ENCODE results near the gene POLR1E. TPM values are rescaled to one million over a fixed set of nuclear protein-coding genes. Genes with fewer than 3 reads are reported as not detected.
A peak's percentile ranks its signal among the peaks of the same experiment; 100 is the strongest.
"Not testable (repeated sequence)": the region's sequence is repeated elsewhere in the genome, so short reads cannot be mapped to it uniquely, and the experiment has no call there.

The POLR1E gene
- total RNA-seq, 2 donors from 2014 or later: 67.8 to 77.2 TPM

GRCh38 chr9:37512437-37512836 is 26.7 kb downstream of the POLR1E start:
- DNase-seq (no peak), ATAC-seq (replicated peaks in 1 of 2) (peak in 1 of 2 donors; percentile 26)
- H3K9me3 Mint-ChIP-seq: no peaks in the 10 kb centered on the region
- H3K27me3 Mint-ChIP-seq (ENCODE audit: low read depth): no peaks in the 10 kb centered on the region
- H3K27ac Mint-ChIP-seq: no peak overlapping the region
- no peaks in the 10 kb centered on the region for H3K4me1 Mint-ChIP-seq (ENCODE audit: low read depth)
- no peak overlapping the region for H3K4me3 Mint-ChIP-seq
- H3K36me3 Mint-ChIP-seq (ENCODE audit: insufficient read depth in 2 of 2): peaks cover 0 to 1% of the 10 kb centered on the region in 2 donors

DNA sequence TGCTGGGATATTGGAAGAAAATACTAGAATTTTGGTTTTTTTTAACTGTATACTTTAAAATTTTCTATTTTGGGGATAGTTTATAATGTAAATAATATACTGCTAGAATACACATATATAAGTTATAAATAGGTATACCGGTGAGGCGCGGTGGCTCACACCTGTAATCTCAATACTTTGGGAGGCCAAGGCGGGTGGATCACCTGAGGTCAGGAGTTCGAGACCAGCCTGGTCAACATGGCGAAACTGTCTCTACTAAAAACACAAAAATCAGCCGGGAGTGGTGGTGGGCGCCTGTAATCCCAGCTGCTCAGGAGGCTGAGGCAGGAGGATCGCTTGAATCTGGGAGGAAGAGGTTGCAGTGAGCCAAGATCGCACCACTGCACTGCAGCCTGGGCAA is 28.7 kb downstream of the POLR1E start:
- H3K9me3 Mint-ChIP-seq; H3K36me3 Mint-ChIP-seq (ENCODE audit: insufficient read depth in 2 of 2); H3K27ac Mint-ChIP-seq; DNase-seq; H3K27me3 Mint-ChIP-seq (ENCODE audit: low read depth); ATAC-seq (replicated peaks in 1 of 2); H3K4me3 Mint-ChIP-seq; H3K4me1 Mint-ChIP-seq (ENCODE audit: low read depth): not testable (repeated sequence)

DNA sequence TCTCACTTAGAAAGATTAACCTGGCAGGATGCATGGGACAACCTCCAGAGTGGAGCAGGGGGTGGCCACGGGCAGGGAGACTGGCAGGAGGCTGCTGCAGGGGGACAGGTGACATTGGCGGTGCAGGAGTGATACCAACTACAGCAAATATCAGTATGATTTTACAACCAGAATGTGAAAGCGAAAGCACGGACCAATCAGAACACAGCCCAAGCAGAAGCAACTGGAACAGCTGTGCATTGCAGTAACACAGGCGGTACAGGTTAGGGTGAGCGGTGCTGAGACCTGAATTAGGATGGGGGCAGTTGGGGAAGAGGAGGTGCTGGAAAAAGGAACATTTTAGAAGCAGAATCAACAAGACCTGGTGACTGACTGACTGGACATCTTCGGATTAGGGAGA is 29.3 kb downstream of the POLR1E start:
- no peak for ATAC-seq (replicated peaks in 1 of 2)
- no peak for DNase-seq

DNA sequence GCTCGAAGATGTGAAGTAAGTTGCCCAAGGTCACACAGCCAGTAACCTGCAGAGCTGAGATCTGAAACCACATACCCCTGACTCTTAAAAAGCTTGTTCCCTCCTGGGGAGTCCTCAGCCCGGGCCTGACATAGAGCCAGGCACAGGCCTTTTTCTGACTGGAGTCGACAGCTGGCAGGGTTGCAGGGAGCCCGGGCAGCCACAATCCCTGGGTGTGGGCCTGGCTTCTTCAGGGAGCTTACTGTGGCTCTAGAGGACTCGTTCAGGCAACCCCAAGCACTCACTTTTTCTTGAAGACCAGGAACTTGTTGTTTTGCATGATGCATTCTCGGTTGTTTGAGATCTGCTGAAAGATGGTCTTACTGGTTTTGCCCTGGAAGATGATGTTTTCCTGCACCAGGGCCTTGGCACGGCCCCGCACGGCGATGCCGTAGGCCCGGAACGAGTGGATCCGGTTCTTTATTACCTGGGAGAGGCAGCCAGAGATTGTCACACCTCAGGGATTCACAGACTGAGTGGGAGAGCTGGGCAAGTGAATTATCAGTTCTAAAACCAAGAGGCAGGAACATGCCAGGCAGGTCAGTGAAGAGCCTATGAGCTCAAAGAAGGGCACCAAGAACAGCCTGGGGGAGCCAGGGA is 30.0 kb downstream of the POLR1E start:
- Mint-ChIP-seq H3K4me3 (no peak overlapping the region), H3K4me1 (ENCODE audit: low read depth) (no peaks in the 10 kb centered on the region), H3K27me3 (ENCODE audit: low read depth) (no peaks in the 10 kb centered on the region), H3K9me3 (no peaks in the 10 kb centered on the region), H3K27ac (no peak overlapping the region), H3K36me3 (ENCODE audit: insufficient read depth in 2 of 2) (peaks cover under 1 to 6% of the 10 kb centered on the region in 2 donors)
- no peak for DNase-seq
- ATAC-seq (replicated peaks in 1 of 2): no peak

More for the DNA sequence above, 29.3 kb downstream of the POLR1E start:
- no peaks in the 10 kb centered on the region for H3K9me3 Mint-ChIP-seq
- H3K36me3 Mint-ChIP-seq (ENCODE audit: insufficient read depth in 2 of 2): peaks cover 0 to 2% of the 10 kb centered on the region in 2 donors
- no peaks in the 10 kb centered on the region for H3K27me3 Mint-ChIP-seq (ENCODE audit: low read depth)
- no peak overlapping the region for H3K4me3 Mint-ChIP-seq
- no peak overlapping the region for H3K27ac Mint-ChIP-seq
- no peaks in the 10 kb centered on the region for H3K4me1 Mint-ChIP-seq (ENCODE audit: low read depth)

DNA sequence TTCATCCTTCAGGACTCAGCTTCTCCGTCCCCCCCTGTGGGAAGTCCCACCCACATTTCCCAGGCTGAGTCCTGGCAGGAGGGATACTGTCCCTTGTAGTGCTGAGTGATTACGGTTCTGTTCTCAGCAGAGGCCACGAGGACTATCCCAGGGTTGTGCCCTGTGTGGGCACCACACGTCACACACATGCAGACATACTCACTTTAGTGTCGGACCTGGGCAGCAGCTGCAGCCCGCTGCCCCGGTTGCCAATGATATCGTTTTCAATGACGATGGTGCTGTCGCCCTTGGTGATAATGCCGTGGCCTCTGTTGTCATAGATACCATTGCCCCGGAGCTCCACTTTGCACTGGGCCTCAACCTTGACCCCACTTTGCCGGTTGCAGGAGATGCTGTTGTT is 32.2 kb downstream of the POLR1E start:
- DNase-seq (no peak), ATAC-seq (replicated peaks in 1 of 2) (no peak)
- Mint-ChIP-seq H3K36me3 (ENCODE audit: insufficient read depth in 2 of 2) (peaks cover 2 to 6% of the 10 kb centered on the region in 2 donors), H3K27ac (no peak overlapping the region), H3K27me3 (ENCODE audit: low read depth) (no peaks in the 10 kb centered on the region), H3K4me1 (ENCODE audit: low read depth) (no peaks in the 10 kb centered on the region), H3K9me3 (no peaks in the 10 kb centered on the region), H3K4me3 (no peak overlapping the region)

DNA sequence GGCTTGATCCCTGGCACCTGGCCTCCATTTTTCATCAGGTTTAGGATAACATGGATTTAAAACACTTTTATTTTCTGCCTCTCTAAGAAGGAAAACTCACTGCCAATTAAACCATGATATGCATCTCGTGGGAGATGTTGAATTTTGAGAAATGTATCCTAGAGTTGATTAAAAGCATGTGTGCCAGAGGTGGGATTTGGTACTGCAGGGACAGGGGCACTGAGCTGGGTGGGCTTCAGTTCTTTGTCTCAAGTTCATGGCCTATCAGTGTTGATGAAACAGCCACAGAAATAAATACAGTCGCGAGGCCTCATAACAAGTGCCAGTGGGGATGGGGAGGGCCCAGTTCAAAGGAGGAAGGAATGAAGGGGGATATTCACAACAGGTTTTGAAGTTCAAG is 34.9 kb downstream of the POLR1E start:
- Mint-ChIP-seq H3K9me3 (no peaks in the 10 kb centered on the region), H3K4me1 (ENCODE audit: low read depth) (no peaks in the 10 kb centered on the region), H3K4me3 (no peak overlapping the region), H3K27me3 (ENCODE audit: low read depth) (no peaks in the 10 kb centered on the region), H3K36me3 (ENCODE audit: insufficient read depth in 2 of 2) (peaks cover 2 to 6% of the 10 kb centered on the region in 2 donors), H3K27ac (no peak overlapping the region)
- no peak for DNase-seq
- ATAC-seq (replicated peaks in 1 of 2): no peak

DNA sequence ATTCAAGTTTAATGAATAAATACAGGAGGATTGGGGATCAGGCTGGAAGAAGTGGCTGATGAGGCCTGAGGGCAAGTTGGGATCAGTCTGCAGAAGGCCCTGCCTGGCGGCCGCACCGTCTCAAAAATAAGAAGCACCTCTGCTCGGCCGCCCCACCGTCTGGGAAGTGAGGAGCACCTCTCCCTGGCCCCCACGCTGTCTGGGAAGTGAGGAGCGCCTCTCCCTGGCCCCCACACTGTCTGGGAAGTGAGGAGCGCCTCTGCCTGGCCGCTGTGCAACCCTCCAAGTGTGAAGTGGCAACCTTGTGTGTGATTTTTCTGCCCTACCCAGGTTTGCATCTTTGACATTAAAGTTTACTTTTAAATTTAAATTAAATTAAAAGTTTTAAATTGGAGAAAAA is 35.4 kb downstream of the POLR1E start:
- Mint-ChIP-seq H3K4me1 (ENCODE audit: low read depth) (no peaks in the 10 kb centered on the region), H3K27me3 (ENCODE audit: low read depth) (no peaks in the 10 kb centered on the region), H3K27ac (no peak overlapping the region), H3K9me3 (no peaks in the 10 kb centered on the region), H3K36me3 (ENCODE audit: insufficient read depth in 2 of 2) (peaks cover 2 to 6% of the 10 kb centered on the region in 2 donors), H3K4me3 (no peak overlapping the region)
- DNase-seq (no peak), ATAC-seq (replicated peaks in 1 of 2) (no peak)

DNA sequence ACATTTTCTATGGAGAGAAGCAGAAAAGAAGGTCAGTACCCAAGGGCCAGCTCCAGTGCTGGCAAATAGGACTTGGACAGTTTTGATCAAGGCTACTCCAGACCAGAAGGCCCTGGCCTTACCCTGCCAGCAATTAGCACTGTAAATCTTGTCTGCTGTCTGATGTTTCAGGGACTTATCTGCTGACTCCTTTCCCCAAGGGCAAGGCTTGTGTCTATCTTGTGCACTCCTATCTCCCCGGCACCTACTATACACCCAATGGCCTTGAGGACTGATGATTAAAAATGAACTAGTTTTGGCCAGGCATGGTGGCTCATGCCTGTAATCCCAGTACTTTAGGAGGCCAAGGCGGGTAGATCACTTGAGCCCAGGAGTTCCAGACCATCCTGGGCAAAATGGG is 37.2 kb downstream of the POLR1E start:
- H3K9me3 Mint-ChIP-seq: no peaks in the 10 kb centered on the region
- no peak for ATAC-seq (replicated peaks in 1 of 2)

GRCh38 chr9:37523916-37524315 is 38.2 kb downstream of the POLR1E start:
- no peak for ATAC-seq (replicated peaks in 1 of 2)
- H3K27ac Mint-ChIP-seq: no peak overlapping the region

More for the DNA sequence above, 37.2 kb downstream of the POLR1E start:
- H3K27ac Mint-ChIP-seq: no peak overlapping the region
- H3K4me1 Mint-ChIP-seq (ENCODE audit: low read depth): peaks cover under 1% of the 10 kb centered on the region
- no peaks in the 10 kb centered on the region for H3K27me3 Mint-ChIP-seq (ENCODE audit: low read depth)
- H3K4me3 Mint-ChIP-seq: no peak overlapping the region
- no peak for DNase-seq
- H3K36me3 Mint-ChIP-seq (ENCODE audit: insufficient read depth in 2 of 2): peaks cover 4 to 10% of the 10 kb centered on the region in 2 donors

GRCh38 chr9:37528652-37529471 is 43.1 kb downstream of the POLR1E start:
- ATAC-seq (replicated peaks in 1 of 2) (peak; percentile 82 to 88), DNase-seq (peak; percentile 72 to 80)
- Mint-ChIP-seq H3K27me3 (ENCODE audit: low read depth) (no peaks in the 10 kb centered on the region), H3K27ac (peak overlapping the region; percentile 80), H3K9me3 (no peaks in the 10 kb centered on the region), H3K4me1 (ENCODE audit: low read depth) (peaks cover 14% of the 10 kb centered on the region), H3K4me3 (peak overlapping the region; percentile 53 to 83), H3K36me3 (ENCODE audit: insufficient read depth in 2 of 2) (peaks cover 2 to 4% of the 10 kb centered on the region in 2 donors)

More at GRCh38 chr9:37523916-37524315, 38.2 kb downstream of the POLR1E start:
- no peak for DNase-seq
- no peaks in the 10 kb centered on the region for H3K27me3 Mint-ChIP-seq (ENCODE audit: low read depth)
- no peak overlapping the region for H3K4me3 Mint-ChIP-seq
- peaks cover 4 to 10% of the 10 kb centered on the region in 2 donors for H3K36me3 Mint-ChIP-seq (ENCODE audit: insufficient read depth in 2 of 2)
- no peaks in the 10 kb centered on the region for H3K9me3 Mint-ChIP-seq
- peaks cover 10% of the 10 kb centered on the region for H3K4me1 Mint-ChIP-seq (ENCODE audit: low read depth)

DNA sequence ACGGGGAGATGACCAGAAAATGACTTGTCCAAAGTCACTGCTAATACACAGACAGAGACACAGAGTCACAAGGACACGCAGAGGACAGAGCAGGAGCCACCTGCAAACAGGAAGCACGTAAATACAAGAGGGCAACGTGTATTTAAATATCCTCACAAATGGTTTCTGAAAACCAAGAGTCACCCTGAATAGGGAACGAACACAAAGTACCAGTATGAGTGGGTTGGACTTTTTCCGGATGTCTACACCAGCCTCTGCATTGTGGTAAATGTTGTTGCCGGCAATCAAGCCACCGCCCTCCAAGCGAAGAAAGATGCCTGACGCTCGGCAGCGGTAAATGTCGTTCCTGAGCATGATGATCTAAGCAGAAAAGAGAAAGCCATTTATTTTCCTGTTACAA is 46.0 kb downstream of the POLR1E start:
- ATAC-seq (replicated peaks in 1 of 2) (peak; percentile 51 to 58), DNase-seq (peak; percentile 21 to 35)
- H3K27ac Mint-ChIP-seq: peak overlapping the region; percentile 80
- no peaks in the 10 kb centered on the region for H3K9me3 Mint-ChIP-seq
- peak overlapping the region; percentile 12 to 64 for H3K4me3 Mint-ChIP-seq
- H3K27me3 Mint-ChIP-seq (ENCODE audit: low read depth): no peaks in the 10 kb centered on the region
- peaks cover 2 to 4% of the 10 kb centered on the region in 2 donors for H3K36me3 Mint-ChIP-seq (ENCODE audit: insufficient read depth in 2 of 2)
- H3K4me1 Mint-ChIP-seq (ENCODE audit: low read depth): peaks cover 14% of the 10 kb centered on the region

- no peaks in the 10 kb centered on the region for H3K4me1 Mint-ChIP-seq (ENCODE audit: low read depth)
- no peak overlapping the region for H3K27ac Mint-ChIP-seq
- no peak overlapping the region for H3K4me3 Mint-ChIP-seq
- DNase-seq (no peak), ATAC-seq (replicated peaks in 1 of 2) (no peak)
- H3K9me3 Mint-ChIP-seq: no peaks in the 10 kb centered on the region
- H3K36me3 Mint-ChIP-seq (ENCODE audit: insufficient read depth in 2 of 2): no peaks in the 10 kb centered on the region
- no peaks in the 10 kb centered on the region for H3K27me3 Mint-ChIP-seq (ENCODE audit: low read depth)
Observed at GRCh38 chr9:37534412-37534811, 48.7 kb downstream of the POLR1E start.

DNA sequence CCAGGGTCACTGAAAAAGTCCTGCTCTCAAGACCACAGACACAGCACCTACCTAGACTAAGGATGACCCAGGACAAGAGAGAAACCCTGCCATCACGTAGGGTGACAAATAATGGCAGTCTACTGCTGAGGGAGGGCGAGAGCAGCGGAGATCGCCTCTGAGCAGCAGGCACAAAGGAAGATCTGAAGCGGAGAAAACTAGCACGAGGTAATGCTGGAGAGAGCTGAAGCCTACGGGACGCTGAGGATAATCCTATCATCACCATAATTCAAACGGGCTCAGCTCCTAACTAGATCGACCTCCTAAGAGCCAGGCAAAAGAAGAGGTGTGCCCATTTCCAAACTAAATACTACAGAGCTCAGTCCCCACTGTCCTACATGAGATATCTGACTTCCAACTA is 49.2 kb downstream of the POLR1E start:
- Mint-ChIP-seq H3K36me3 (ENCODE audit: insufficient read depth in 2 of 2) (peaks cover 0 to 3% of the 10 kb centered on the region in 2 donors), H3K27me3 (ENCODE audit: low read depth) (no peaks in the 10 kb centered on the region), H3K9me3 (no peaks in the 10 kb centered on the region), H3K4me1 (ENCODE audit: low read depth) (no peaks in the 10 kb centered on the region), H3K4me3 (no peak overlapping the region), H3K27ac (no peak overlapping the region)
- no peak for DNase-seq
- ATAC-seq (replicated peaks in 1 of 2): no peak

Data from activated T-cell treated with anti-CD3 and anti-CD28 coated beads, Interleukin-2, amount 50 U/mL, for 72 hours (primary cell).